Endodermal cell (in vitro differentiated cells): ENCODE results near the gene NRDE2. TPM values are rescaled to one million over a fixed set of nuclear protein-coding genes. Genes with fewer than 3 reads are reported as not detected.
"Not testable (repeated sequence)": the region's sequence is repeated elsewhere in the genome, so short reads cannot be mapped to it uniquely, and the experiment has no call there.

Experiments
- DNase-seq: peaks from one replicate; pipeline ENCODE4 v3.0.0-alpha.2; 2017
- H3K27ac ChIP-seq: 2 replicates; pipeline ENCODE4 v1.5.1; 2013; ENCODE audit warnings: mild to moderate bottlenecking, low read depth, low read length, moderate library complexity
- H3K27me3 ChIP-seq: 2 replicates; pipeline ENCODE4 v1.6.1; 2013; ENCODE audit warnings: mild to moderate bottlenecking, low read length, moderate library complexity; ENCODE audit not compliant: insufficient read depth, control insufficient read depth, poor library complexity, severe bottlenecking
- H3K36me3 ChIP-seq: 2 replicates; pipeline ENCODE4 v1.7.0; 2013; ENCODE audit warnings: mild to moderate bottlenecking, low read length, moderate library complexity; ENCODE audit not compliant: control insufficient read depth, insufficient read depth
- H3K4me1 ChIP-seq: one replicate; pipeline ENCODE4 v1.7.0; 2013; ENCODE audit warnings: low read length; ENCODE audit not compliant: control insufficient read depth, insufficient read depth
- H3K4me3 ChIP-seq: 2 replicates; pipeline ENCODE4 v1.5.1; 2013; ENCODE audit warnings: mild to moderate bottlenecking, low read length, moderate library complexity
- H3K9ac ChIP-seq: 2 replicates; pipeline ENCODE4 v1.6.1; 2013; ENCODE audit warnings: mild to moderate bottlenecking, low read length, moderate library complexity; ENCODE audit not compliant: poor library complexity, severe bottlenecking; ENCODE audit errors: extremely low read depth
- H3K9me3 ChIP-seq: 2 replicates; pipeline ENCODE4 v1.6.1; 2013; ENCODE audit warnings: mild to moderate bottlenecking, low read length, moderate library complexity; ENCODE audit not compliant: control insufficient read depth
- H3K27ac Mint-ChIP-seq: 2 replicates; pipeline ENCODE4 v1.8.0; 2020; ENCODE audit warnings: mixed read lengths
- H3K27me3 Mint-ChIP-seq: 2 replicates; pipeline ENCODE4 v1.8.0; 2021; ENCODE audit warnings: mild to moderate bottlenecking, mixed read lengths; ENCODE audit not compliant: insufficient read depth
- H3K36me3 Mint-ChIP-seq: 2 replicates; pipeline ENCODE4 v1.8.0; 2020; ENCODE audit warnings: low read depth, mixed read lengths
- H3K4me1 Mint-ChIP-seq: 2 replicates; pipeline ENCODE4 v1.8.0; 2020; ENCODE audit warnings: mixed read lengths
- H3K4me3 Mint-ChIP-seq: 2 replicates; pipeline ENCODE4 v1.8.0; 2020; ENCODE audit warnings: mild to moderate bottlenecking, moderate library complexity, mixed read lengths
- H3K9me3 Mint-ChIP-seq: 2 replicates; pipeline ENCODE4 v1.8.0; 2020; ENCODE audit warnings: mild to moderate bottlenecking, mixed read lengths
- CTCF ChIP-seq: fragments of 200-600 bp; sonication (generic); conservative IDR thresholded peaks from 2 replicates; pipeline ENCODE4 v1.5.0; 2021; ENCODE audit warnings: antibody characterized with exemption, mild to moderate bottlenecking
- WGBS, 2 experiments: methylation state at CpG; one replicate each; pipeline versions ENCODE4 v1.1.5 to v1.1.7; 2013; ENCODE audit warnings: missing lambda C conversion rate in 2 of 2, mixed read lengths in 1 of 2; ENCODE audit not compliant: insufficient coverage in 1 of 2, insufficient read length in 1 of 2; 5-methylcytosine and 5-hydroxymethylcytosine counted together
- total RNA-seq, 2 donors: library from RNA; stranded (reverse); fragmentation: NEBNext Ultra II Directional in 1 of 2; extraction: Animal tissue kit (Norgen Biotek cat#: 25700) in 1 of 2; gene quantifications; 2 replicates in 1 of 2; 3 replicates in 1 of 2; pipeline ENCODE4 v1.2.1, GENCODE V29; 2021

The NRDE2 gene
- total RNA-seq, 2 donors from 2014 or later: 18.3 to 19.5 TPM

GRCh38 chr14:90344331-90345238 is 12.8 kb upstream of the NRDE2 start:
- H3K9ac ChIP-seq: no peak overlapping the region
- no peaks in the 10 kb centered on the region for H3K27me3 ChIP-seq
- H3K36me3 ChIP-seq: no peaks in the 10 kb centered on the region
- Mint-ChIP-seq H3K27ac (peak overlapping the region; percentile 5), H3K27me3 (no peaks in the 10 kb centered on the region), H3K4me3 (no peak overlapping the region), H3K36me3 (no peaks in the 10 kb centered on the region), H3K4me1 (peaks cover 17% of the 10 kb centered on the region), H3K9me3 (no peaks in the 10 kb centered on the region)
- no peaks in the 10 kb centered on the region for H3K9me3 ChIP-seq
- no peak overlapping the region for H3K4me3 ChIP-seq
- H3K4me1 ChIP-seq: no peaks in the 10 kb centered on the region
- H3K27ac ChIP-seq: no peak overlapping the region
- no peak for DNase-seq
- TF ChIP-seq CTCF: peak; percentile 37
- WGBS, 2 experiments: 81 to 87% methylated on average over 7 to 9 of the region's 10 CpGs

DNA sequence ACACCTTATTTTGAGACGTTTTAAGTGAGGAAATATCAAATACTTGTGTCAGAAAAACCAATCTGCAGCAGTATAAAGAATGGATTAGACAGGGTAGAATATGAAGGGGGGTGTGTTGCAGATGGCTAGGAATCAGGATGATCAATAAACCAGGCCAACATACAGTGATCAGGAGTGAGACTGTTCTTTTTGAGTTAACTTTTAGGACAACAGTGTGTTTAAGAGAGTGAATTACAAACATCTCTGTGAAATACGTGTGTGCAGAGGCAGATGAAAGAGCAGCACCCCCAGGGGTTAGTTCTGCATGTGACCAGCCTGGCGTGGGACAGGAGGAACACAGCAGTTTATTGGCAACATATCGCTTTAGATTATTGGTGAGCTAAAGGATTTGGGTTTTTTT is 10.6 kb upstream of the NRDE2 start:
- H3K4me1 ChIP-seq: no peaks in the 10 kb centered on the region
- Mint-ChIP-seq H3K27ac (no peak overlapping the region), H3K36me3 (no peaks in the 10 kb centered on the region), H3K27me3 (peaks cover 8% of the 10 kb centered on the region), H3K4me3 (no peak overlapping the region), H3K4me1 (peaks cover 17% of the 10 kb centered on the region), H3K9me3 (no peaks in the 10 kb centered on the region)
- no peak overlapping the region for H3K4me3 ChIP-seq
- TF ChIP-seq CTCF: no peak
- no peak overlapping the region for H3K9ac ChIP-seq
- WGBS, 2 experiments: 90 to 100% methylated on average over 1 to 4 of the region's 4 CpGs
- H3K27ac ChIP-seq: no peak overlapping the region
- no peaks in the 10 kb centered on the region for H3K36me3 ChIP-seq
- H3K9me3 ChIP-seq: no peaks in the 10 kb centered on the region
- peaks cover 14% of the 10 kb centered on the region for H3K27me3 ChIP-seq
- DNase-seq: no peak

GRCh38 chr14:90341784-90342183 is 10.0 kb upstream of the NRDE2 start:
- no peak for DNase-seq

DNA sequence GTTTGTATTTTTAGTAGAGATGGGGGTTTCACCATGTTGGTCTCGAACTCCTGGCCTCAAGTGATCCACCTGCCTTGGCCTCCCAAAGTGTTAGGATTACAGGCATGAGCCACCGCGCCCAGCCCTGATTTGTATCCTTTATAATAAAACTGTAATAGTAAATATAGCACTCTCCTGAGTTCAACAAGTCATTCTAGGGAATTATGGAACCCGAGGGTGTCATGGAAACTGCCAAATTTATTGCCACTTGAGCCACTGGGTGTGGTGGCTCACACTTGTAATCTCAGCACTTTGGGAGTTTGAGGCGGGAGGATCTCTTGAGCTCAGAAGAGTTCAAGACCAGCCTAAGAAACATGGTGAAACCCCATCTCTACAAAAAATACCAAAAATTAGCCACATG is 9.5 kb upstream of the NRDE2 start:
- not testable (repeated sequence) for H3K36me3 Mint-ChIP-seq, H3K9me3 Mint-ChIP-seq, H3K36me3 ChIP-seq, H3K4me3 ChIP-seq, H3K9me3 ChIP-seq, H3K27ac Mint-ChIP-seq, H3K27ac ChIP-seq, H3K4me1 ChIP-seq, H3K9ac ChIP-seq, H3K4me3 Mint-ChIP-seq, DNase-seq
- H3K27me3 ChIP-seq: peaks cover 25% of the 10 kb centered on the region
- Mint-ChIP-seq H3K4me1 (peaks cover 17% of the 10 kb centered on the region), H3K27me3 (peaks cover 15% of the 10 kb centered on the region)
- 83 to 91% methylated on average over 2 to 3 of the region's 5 CpGs for WGBS, 2 experiments

More at GRCh38 chr14:90341784-90342183, 10.0 kb upstream of the NRDE2 start:
- H3K27me3 ChIP-seq: peaks cover 19% of the 10 kb centered on the region
- no peak overlapping the region for H3K27ac Mint-ChIP-seq
- H3K9me3 Mint-ChIP-seq: no peaks in the 10 kb centered on the region
- H3K36me3 Mint-ChIP-seq: no peaks in the 10 kb centered on the region
- 86 to 92% methylated on average over 5 to 7 of the region's 7 CpGs for WGBS, 2 experiments
- peaks cover 17% of the 10 kb centered on the region for H3K4me1 Mint-ChIP-seq
- no peaks in the 10 kb centered on the region for H3K9me3 ChIP-seq
- no peak for TF ChIP-seq CTCF
- H3K4me3 ChIP-seq: no peak overlapping the region
- no peak overlapping the region for H3K27ac ChIP-seq
- H3K4me3 Mint-ChIP-seq: no peak overlapping the region
- H3K27me3 Mint-ChIP-seq: peaks cover 12% of the 10 kb centered on the region
- H3K9ac ChIP-seq: no peak overlapping the region
- H3K4me1 ChIP-seq: no peaks in the 10 kb centered on the region
- no peaks in the 10 kb centered on the region for H3K36me3 ChIP-seq
